Measurements from ENCODE around the gene IER3IP1. TPM values are rescaled to one million over a fixed set of nuclear protein-coding genes. Genes with fewer than 3 reads are reported as not detected.
A peak's percentile ranks its signal among the peaks of the same experiment; 100 is the strongest.

Gene IER3IP1
- total and polyA plus RNA-seq, 2 of the 13 experiments (the other 11 are each of a cell fraction or from before 2014, with no cell fraction given) = 18.7 to 26.1 TPM

DNA sequence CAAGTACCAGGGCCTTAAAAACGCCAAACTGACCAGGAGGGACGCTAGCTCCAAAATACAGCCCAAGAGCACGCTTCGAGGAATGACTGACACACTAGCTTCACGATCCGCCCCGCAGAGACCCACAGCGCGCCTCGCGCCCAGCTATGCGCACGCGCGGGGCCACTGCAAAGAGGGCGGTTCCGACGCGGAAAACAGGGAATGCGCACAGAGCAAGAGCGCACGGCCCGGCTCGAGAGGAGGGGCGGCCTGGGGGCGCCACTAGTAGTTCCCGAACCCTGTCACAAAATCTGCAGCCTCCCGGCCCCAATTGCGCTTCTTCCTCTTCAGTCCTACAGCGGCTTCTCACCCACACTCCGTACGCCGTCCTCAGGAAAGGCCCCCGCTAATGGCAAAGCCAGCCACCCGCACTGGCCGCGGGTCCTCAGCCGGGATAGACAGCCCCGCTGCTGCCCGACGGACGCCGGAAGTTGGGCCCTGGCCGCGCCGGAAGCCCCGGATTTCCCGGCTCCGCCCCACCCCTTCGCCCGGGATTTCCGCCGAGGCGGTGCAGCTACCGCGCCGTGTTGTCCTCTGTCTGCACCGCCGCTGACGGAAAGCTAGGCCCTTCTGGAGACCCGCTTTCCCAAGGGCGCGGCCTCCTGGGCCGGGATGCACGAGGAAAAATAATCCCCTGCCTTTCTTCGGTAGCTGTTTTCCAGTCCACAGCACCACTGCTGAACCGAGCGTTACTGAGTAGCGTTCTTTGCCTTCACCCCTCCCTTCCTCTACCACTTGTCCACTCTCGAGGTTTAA is 25.9 kb downstream of the IER3IP1 start, which contains the start of gene HDHD2 (continued):
- TF ChIP-seq ZNF337 (CRISPR knock-in tag; IDR thresholded peaks at IDR 0.05; ENCODE audit: borderline replicate concordance, low read depth) = 0 out of 2 replicates have a peak, but pooled peaks have one; percentile 52
- TF ChIP-seq KMT2A (CRISPR knock-in tag; IDR thresholded peaks at IDR 0.05) = peak; percentile 94; the same call in 1 of the 2 replicates
- TF ChIP-seq KDM5B (CRISPR knock-in tag; IDR thresholded peaks at IDR 0.05; ENCODE audit: borderline replicate concordance) = peak; percentile 92
- TF ChIP-seq, protein P1, sequence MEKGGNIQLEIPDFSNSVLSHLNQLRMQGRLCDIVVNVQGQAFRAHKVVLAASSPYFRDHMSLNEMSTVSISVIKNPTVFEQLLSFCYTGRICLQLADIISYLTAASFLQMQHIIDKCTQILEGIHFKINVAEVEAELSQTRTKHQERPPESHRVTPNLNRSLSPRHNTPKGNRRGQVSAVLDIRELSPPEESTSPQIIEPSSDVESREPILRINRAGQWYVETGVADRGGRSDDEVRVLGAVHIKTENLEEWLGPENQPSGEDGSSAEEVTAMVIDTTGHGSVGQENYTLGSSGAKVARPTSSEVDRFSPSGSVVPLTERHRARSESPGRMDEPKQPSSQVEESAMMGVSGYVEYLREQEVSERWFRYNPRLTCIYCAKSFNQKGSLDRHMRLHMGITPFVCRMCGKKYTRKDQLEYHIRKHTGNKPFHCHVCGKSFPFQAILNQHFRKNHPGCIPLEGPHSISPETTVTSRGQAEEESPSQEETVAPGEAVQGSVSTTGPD (CRISPR knock-in tag; IDR thresholded peaks at IDR 0.05) = no peak
- TF ChIP-seq HNRNPL (IDR thresholded peaks at IDR 0.05; ENCODE audit: low read depth, low read length) = peak; percentile 53; the same call in 1 of the 2 replicates
- TF ChIP-seq ZNF788 (CRISPR knock-in tag; IDR thresholded peaks at IDR 0.05; ENCODE audit: borderline replicate concordance) = peak; percentile 74; the same call in 1 of the 2 replicates
- TF ChIP-seq, protein P2, sequence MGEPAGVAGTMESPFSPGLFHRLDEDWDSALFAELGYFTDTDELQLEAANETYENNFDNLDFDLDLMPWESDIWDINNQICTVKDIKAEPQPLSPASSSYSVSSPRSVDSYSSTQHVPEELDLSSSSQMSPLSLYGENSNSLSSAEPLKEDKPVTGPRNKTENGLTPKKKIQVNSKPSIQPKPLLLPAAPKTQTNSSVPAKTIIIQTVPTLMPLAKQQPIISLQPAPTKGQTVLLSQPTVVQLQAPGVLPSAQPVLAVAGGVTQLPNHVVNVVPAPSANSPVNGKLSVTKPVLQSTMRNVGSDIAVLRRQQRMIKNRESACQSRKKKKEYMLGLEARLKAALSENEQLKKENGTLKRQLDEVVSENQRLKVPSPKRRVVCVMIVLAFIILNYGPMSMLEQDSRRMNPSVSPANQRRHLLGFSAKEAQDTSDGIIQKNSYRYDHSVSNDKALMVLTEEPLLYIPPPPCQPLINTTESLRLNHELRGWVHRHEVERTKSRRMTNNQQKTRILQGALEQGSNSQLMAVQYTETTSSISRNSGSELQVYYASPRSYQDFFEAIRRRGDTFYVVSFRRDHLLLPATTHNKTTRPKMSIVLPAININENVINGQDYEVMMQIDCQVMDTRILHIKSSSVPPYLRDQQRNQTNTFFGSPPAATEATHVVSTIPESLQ (CRISPR knock-in tag; conservative IDR thresholded peaks at IDR 0.05) = no peak
- no peak for TF ChIP-seq PAWR (CRISPR knock-in tag; IDR thresholded peaks at IDR 0.05; ENCODE audit: borderline replicate concordance)
- TF ChIP-seq RXRA (CRISPR knock-in tag; IDR thresholded peaks at IDR 0.05) = peak; percentile 55; the same call in 1 of the 2 replicates
- TF ChIP-seq ZNF180 (CRISPR knock-in tag; IDR thresholded peaks at IDR 0.05; ENCODE audit: borderline replicate concordance, low read depth) = no peak
- TF ChIP-seq, protein P3, sequence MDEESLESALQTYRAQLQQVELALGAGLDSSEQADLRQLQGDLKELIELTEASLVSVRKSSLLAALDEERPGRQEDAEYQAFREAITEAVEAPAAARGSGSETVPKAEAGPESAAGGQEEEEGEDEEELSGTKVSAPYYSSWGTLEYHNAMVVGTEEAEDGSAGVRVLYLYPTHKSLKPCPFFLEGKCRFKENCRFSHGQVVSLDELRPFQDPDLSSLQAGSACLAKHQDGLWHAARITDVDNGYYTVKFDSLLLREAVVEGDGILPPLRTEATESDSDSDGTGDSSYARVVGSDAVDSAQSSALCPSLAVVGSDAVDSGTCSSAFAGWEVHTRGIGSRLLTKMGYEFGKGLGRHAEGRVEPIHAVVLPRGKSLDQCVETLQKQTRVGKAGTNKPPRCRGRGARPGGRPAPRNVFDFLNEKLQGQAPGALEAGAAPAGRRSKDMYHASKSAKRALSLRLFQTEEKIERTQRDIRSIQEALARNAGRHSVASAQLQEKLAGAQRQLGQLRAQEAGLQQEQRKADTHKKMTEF (CRISPR knock-in tag; IDR thresholded peaks at IDR 0.05) = peak; percentile 81; the same call in 1 of the 2 replicates
- peak; percentile 63; the same call in 1 of the 2 replicates for TF ChIP-seq ZNF891 (CRISPR knock-in tag; IDR thresholded peaks at IDR 0.05)
- no peak for TF ChIP-seq ATAD3A (CRISPR knock-in tag; IDR thresholded peaks at IDR 0.05)
- TF ChIP-seq, protein P4, sequence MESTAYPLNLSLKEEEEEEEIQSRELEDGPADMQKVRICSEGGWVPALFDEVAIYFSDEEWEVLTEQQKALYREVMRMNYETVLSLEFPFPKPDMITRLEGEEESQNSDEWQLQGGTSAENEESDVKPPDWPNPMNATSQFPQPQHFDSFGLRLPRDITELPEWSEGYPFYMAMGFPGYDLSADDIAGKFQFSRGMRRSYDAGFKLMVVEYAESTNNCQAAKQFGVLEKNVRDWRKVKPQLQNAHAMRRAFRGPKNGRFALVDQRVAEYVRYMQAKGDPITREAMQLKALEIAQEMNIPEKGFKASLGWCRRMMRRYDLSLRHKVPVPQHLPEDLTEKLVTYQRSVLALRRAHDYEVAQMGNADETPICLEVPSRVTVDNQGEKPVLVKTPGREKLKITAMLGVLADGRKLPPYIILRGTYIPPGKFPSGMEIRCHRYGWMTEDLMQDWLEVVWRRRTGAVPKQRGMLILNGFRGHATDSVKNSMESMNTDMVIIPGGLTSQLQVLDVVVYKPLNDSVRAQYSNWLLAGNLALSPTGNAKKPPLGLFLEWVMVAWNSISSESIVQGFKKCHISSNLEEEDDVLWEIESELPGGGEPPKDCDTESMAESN (CRISPR knock-in tag; conservative IDR thresholded peaks at IDR 0.05) = no peak
- TF ChIP-seq ZFP1 (CRISPR knock-in tag; IDR thresholded peaks at IDR 0.05) = 0 out of 2 replicates have a peak, but pooled peaks have one; percentile 34
- TF ChIP-seq ZNF207 (IDR thresholded peaks at IDR 0.05; ENCODE audit: borderline replicate concordance) = no peak
- TF ChIP-seq, protein P5, sequence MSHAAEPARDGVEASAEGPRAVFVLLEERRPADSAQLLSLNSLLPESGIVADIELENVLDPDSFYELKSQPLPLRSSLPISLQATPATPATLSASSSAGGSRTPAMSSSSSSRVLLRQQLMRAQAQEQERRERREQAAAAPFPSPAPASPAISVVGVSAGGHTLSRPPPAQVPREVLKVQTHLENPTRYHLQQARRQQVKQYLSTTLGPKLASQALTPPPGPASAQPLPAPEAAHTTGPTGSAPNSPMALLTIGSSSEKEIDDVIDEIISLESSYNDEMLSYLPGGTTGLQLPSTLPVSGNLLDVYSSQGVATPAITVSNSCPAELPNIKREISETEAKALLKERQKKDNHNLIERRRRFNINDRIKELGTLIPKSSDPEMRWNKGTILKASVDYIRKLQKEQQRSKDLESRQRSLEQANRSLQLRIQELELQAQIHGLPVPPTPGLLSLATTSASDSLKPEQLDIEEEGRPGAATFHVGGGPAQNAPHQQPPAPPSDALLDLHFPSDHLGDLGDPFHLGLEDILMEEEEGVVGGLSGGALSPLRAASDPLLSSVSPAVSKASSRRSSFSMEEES (CRISPR knock-in tag; IDR thresholded peaks at IDR 0.05) = peak; percentile 62; the same call in 1 of the 2 replicates
- TF ChIP-seq RORA (CRISPR knock-in tag; IDR thresholded peaks at IDR 0.05) = no peak
- TF ChIP-seq, protein P6, sequence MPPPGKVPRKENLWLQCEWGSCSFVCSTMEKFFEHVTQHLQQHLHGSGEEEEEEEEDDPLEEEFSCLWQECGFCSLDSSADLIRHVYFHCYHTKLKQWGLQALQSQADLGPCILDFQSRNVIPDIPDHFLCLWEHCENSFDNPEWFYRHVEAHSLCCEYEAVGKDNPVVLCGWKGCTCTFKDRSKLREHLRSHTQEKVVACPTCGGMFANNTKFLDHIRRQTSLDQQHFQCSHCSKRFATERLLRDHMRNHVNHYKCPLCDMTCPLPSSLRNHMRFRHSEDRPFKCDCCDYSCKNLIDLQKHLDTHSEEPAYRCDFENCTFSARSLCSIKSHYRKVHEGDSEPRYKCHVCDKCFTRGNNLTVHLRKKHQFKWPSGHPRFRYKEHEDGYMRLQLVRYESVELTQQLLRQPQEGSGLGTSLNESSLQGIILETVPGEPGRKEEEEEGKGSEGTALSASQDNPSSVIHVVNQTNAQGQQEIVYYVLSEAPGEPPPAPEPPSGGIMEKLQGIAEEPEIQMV (CRISPR knock-in tag; IDR thresholded peaks at IDR 0.05; ENCODE audit: low read depth) = no peak
